Muscle of leg (tissue), 11 donors: ENCODE measurements around the gene TAS2R60. TPM values are rescaled to one million over a fixed set of nuclear protein-coding genes. Genes with fewer than 3 reads are reported as not detected.

ENCODE experiments used
- DNase-seq: peaks from one replicate; pipeline ENCODE4 v3.0.0; 2013
- H3K27ac ChIP-seq: one replicate; pipeline ENCODE4 v1.5.1; 2013; ENCODE audit warnings: mild to moderate bottlenecking, low read length, control low read depth
- H3K27me3 ChIP-seq: one replicate; pipeline ENCODE4 v1.6.1; 2013; ENCODE audit warnings: low read length; ENCODE audit not compliant: control insufficient read depth, insufficient read depth
- H3K36me3 ChIP-seq: one replicate; pipeline ENCODE4 v1.6.1; 2013; ENCODE audit warnings: low read length; ENCODE audit not compliant: control insufficient read depth, insufficient read depth
- H3K4me1 ChIP-seq: one replicate; pipeline ENCODE4 v1.6.1; 2013; ENCODE audit warnings: low read length; ENCODE audit not compliant: control insufficient read depth, insufficient read depth
- H3K4me3 ChIP-seq: one replicate; pipeline ENCODE4 v1.5.1; 2013; ENCODE audit warnings: low read length, control low read depth
- H3K9me3 ChIP-seq: replicated peaks from 2 replicates; pipeline ENCODE4 v1.6.1; 2013; ENCODE audit warnings: low read depth, low read length; ENCODE audit not compliant: control insufficient read depth
- WGBS: methylation state at CpG from one replicate; pipeline ENCODE4 v1.1.5; 2013; ENCODE audit warnings: missing lambda C conversion rate; ENCODE audit not compliant: insufficient coverage; 5-methylcytosine and 5-hydroxymethylcytosine counted together
- polyA plus RNA-seq, 8 donors: library from polyadenylated mRNA; unstranded; fragments of 120-200 nt; gene quantifications; one replicate each; pipeline versions ENCODE4 v1.2.1 to v1.2.3, GENCODE V29; 2013; ENCODE audit warnings: inconsistent platforms in 1 of 8, low replicate concordance in 1 of 8; ENCODE audit not compliant: insufficient read length in 8 of 8, insufficient read depth in 1 of 8
- total RNA-seq: library from RNA; stranded (reverse); fragments of 120-200 nt; gene quantifications from one replicate; pipeline ENCODE4 v1.2.4, GENCODE V29; 2013

Gene TAS2R60
- total and polyA plus RNA-seq, 9 donors: not detected

GRCh38 chr7:143439866-143440265 is 3.4 kb upstream of the TAS2R60 start:
- H3K27me3 ChIP-seq: no peaks in the 10 kb centered on the region
- no peak overlapping the region for H3K4me3 ChIP-seq
- no peaks in the 10 kb centered on the region for H3K4me1 ChIP-seq
- no peaks in the 10 kb centered on the region for H3K36me3 ChIP-seq
- H3K27ac ChIP-seq: no peak overlapping the region
- H3K9me3 ChIP-seq: no peaks in the 10 kb centered on the region
- 88% methylated on average over 1 of the region's 2 CpGs for WGBS
- DNase-seq: no peak

- Histone ChIP-seq H3K27me3 (no peaks in the 10 kb centered on the region), H3K9me3 (no peaks in the 10 kb centered on the region), H3K36me3 (no peaks in the 10 kb centered on the region), H3K4me3 (no peak overlapping the region), H3K27ac (no peak overlapping the region), H3K4me1 (no peaks in the 10 kb centered on the region)
- WGBS: 96% methylated on average over 4 of the region's 6 CpGs
- no peak for DNase-seq
Observed at GRCh38 chr7:143444063-143444782, 970 bp downstream of the TAS2R60 start.

GRCh38 chr7:143444785-143445184 is 1.5 kb downstream of the TAS2R60 start:
- H3K4me3 ChIP-seq: no peak overlapping the region
- no peak overlapping the region for H3K27ac ChIP-seq
- H3K4me1 ChIP-seq: no peaks in the 10 kb centered on the region
- no CpG with 5 or more reads among the region's 1 CpG for WGBS
- no peak for DNase-seq
- H3K9me3 ChIP-seq: no peaks in the 10 kb centered on the region
- H3K36me3 ChIP-seq: no peaks in the 10 kb centered on the region
- no peaks in the 10 kb centered on the region for H3K27me3 ChIP-seq

GRCh38 chr7:143447466-143447865 is 4.2 kb downstream of the TAS2R60 start:
- Histone ChIP-seq H3K36me3 (no peaks in the 10 kb centered on the region), H3K27me3 (no peaks in the 10 kb centered on the region), H3K4me1 (no peaks in the 10 kb centered on the region), H3K9me3 (no peaks in the 10 kb centered on the region), H3K4me3 (no peak overlapping the region), H3K27ac (no peak overlapping the region)
- WGBS: no CpG with 5 or more reads among the region's 3 CpGs
- DNase-seq: peak; percentile 28

GRCh38 chr7:143448429-143448828 is 5.2 kb downstream of the TAS2R60 start:
- Histone ChIP-seq H3K27ac (no peak overlapping the region), H3K4me1 (no peaks in the 10 kb centered on the region), H3K36me3 (no peaks in the 10 kb centered on the region), H3K9me3 (no peaks in the 10 kb centered on the region), H3K27me3 (no peaks in the 10 kb centered on the region), H3K4me3 (no peak overlapping the region)
- WGBS: no CpG with 5 or more reads among the region's 5 CpGs
- DNase-seq: no peak

- no CpG with 5 or more reads among the region's 3 CpGs for WGBS
- H3K27me3 ChIP-seq: no peaks in the 10 kb centered on the region
- no peaks in the 10 kb centered on the region for H3K4me1 ChIP-seq
- no peaks in the 10 kb centered on the region for H3K9me3 ChIP-seq
- no peaks in the 10 kb centered on the region for H3K36me3 ChIP-seq
- DNase-seq: no peak
- no peak overlapping the region for H3K27ac ChIP-seq
- no peak overlapping the region for H3K4me3 ChIP-seq
Observed at GRCh38 chr7:143449793-143450192, 6.5 kb downstream of the TAS2R60 start.

- Histone ChIP-seq H3K27ac (no peak overlapping the region), H3K27me3 (no peaks in the 10 kb centered on the region), H3K4me3 (no peak overlapping the region), H3K9me3 (no peaks in the 10 kb centered on the region), H3K36me3 (no peaks in the 10 kb centered on the region), H3K4me1 (no peaks in the 10 kb centered on the region)
- DNase-seq: no peak
Observed at GRCh38 chr7:143451122-143451521, 7.9 kb downstream of the TAS2R60 start.

GRCh38 chr7:143451746-143452145 is 8.5 kb downstream of the TAS2R60 start:
- Histone ChIP-seq H3K27ac (no peak overlapping the region), H3K4me3 (no peak overlapping the region), H3K27me3 (no peaks in the 10 kb centered on the region), H3K36me3 (no peaks in the 10 kb centered on the region), H3K4me1 (no peaks in the 10 kb centered on the region), H3K9me3 (no peaks in the 10 kb centered on the region)
- no peak for DNase-seq
- WGBS: 57% methylated on average over 1 of the region's 1 CpG

- WGBS: 83% methylated on average over 1 of the region's 2 CpGs
Observed at GRCh38 chr7:143452495-143452894, 9.2 kb downstream of the TAS2R60 start.

GRCh38 chr7:143454091-143454680 is 10.9 kb downstream of the TAS2R60 start:
- Histone ChIP-seq H3K27me3 (no peaks in the 10 kb centered on the region), H3K9me3 (no peaks in the 10 kb centered on the region), H3K27ac (no peak overlapping the region), H3K36me3 (no peaks in the 10 kb centered on the region), H3K4me1 (no peaks in the 10 kb centered on the region), H3K4me3 (no peak overlapping the region)
- peak; percentile 21 for DNase-seq
- 33% methylated on average over 1 of the region's 1 CpG for WGBS

More at GRCh38 chr7:143452495-143452894, 9.2 kb downstream of the TAS2R60 start:
- no peaks in the 10 kb centered on the region for H3K9me3 ChIP-seq
- DNase-seq: no peak
- H3K27ac ChIP-seq: no peak overlapping the region
- H3K4me3 ChIP-seq: no peak overlapping the region
- H3K27me3 ChIP-seq: no peaks in the 10 kb centered on the region
- H3K4me1 ChIP-seq: no peaks in the 10 kb centered on the region
- no peaks in the 10 kb centered on the region for H3K36me3 ChIP-seq
